ENCODE results near the gene MLKL.

The MLKL gene

GRCh38 chr16:74718140-74718539 lies 17.5 kb upstream of the MLKL start:
- H3K36me3 ChIP-seq = no peaks in the 10 kb centered on the region
- no peak for TF ChIP-seq CTCF (IDR thresholded peaks at IDR 0.05; ENCODE audit: low read depth, low read length)
- no peaks in the 10 kb centered on the region for H3K9me3 ChIP-seq (ENCODE audit: severe bottlenecking)
- no peak overlapping the region for H3K4me3 ChIP-seq (ENCODE audit: low read depth, low read length)
- H3K27me3 ChIP-seq (ENCODE audit: insufficient read depth, low read depth, severe bottlenecking) = no peaks in the 10 kb centered on the region
- DNase-seq = no peak
- no peak overlapping the region for H3K27ac ChIP-seq

- Histone ChIP-seq H3K36me3 (no peaks in the 10 kb centered on the region), H3K27ac (no peak overlapping the region), H3K27me3 (ENCODE audit: insufficient read depth, low read depth, severe bottlenecking) (no peaks in the 10 kb centered on the region), H3K9me3 (ENCODE audit: severe bottlenecking) (no peaks in the 10 kb centered on the region), H3K4me3 (ENCODE audit: low read depth, low read length) (no peak overlapping the region)
- TF ChIP-seq CTCF (IDR thresholded peaks at IDR 0.05; ENCODE audit: low read depth, low read length) = no peak
- no peak for DNase-seq
Observed at GRCh38 chr16:74717367-74717766, 16.7 kb upstream of the MLKL start.

GRCh38 chr16:74716355-74716754 lies 15.7 kb upstream of the MLKL start:
- H3K9me3 ChIP-seq (ENCODE audit: severe bottlenecking) = no peaks in the 10 kb centered on the region
- no peak for TF ChIP-seq CTCF (IDR thresholded peaks at IDR 0.05; ENCODE audit: low read depth, low read length)
- no peak overlapping the region for H3K27ac ChIP-seq
- no peaks in the 10 kb centered on the region for H3K36me3 ChIP-seq
- no peak overlapping the region for H3K4me3 ChIP-seq (ENCODE audit: low read depth, low read length)
- no peak for DNase-seq
- H3K27me3 ChIP-seq (ENCODE audit: insufficient read depth, low read depth, severe bottlenecking) = no peaks in the 10 kb centered on the region

- Histone ChIP-seq H3K27me3 (ENCODE audit: insufficient read depth, low read depth, severe bottlenecking) (no peaks in the 10 kb centered on the region), H3K4me3 (ENCODE audit: low read depth, low read length) (no peak overlapping the region)
- no peak for DNase-seq
Observed at GRCh38 chr16:74713876-74714275, 13.2 kb upstream of the MLKL start.

GRCh38 chr16:74713325-74713724 lies 12.7 kb upstream of the MLKL start:
- no peaks in the 10 kb centered on the region for H3K9me3 ChIP-seq (ENCODE audit: severe bottlenecking)
- DNase-seq = no peak
- no peak overlapping the region for H3K27ac ChIP-seq
- no peaks in the 10 kb centered on the region for H3K36me3 ChIP-seq
- H3K4me3 ChIP-seq (ENCODE audit: low read depth, low read length) = no peak overlapping the region
- no peaks in the 10 kb centered on the region for H3K27me3 ChIP-seq (ENCODE audit: insufficient read depth, low read depth, severe bottlenecking)
- TF ChIP-seq CTCF (IDR thresholded peaks at IDR 0.05; ENCODE audit: low read depth, low read length) = no peak

More at GRCh38 chr16:74713876-74714275, 13.2 kb upstream of the MLKL start:
- Histone ChIP-seq H3K9me3 (ENCODE audit: severe bottlenecking) (no peaks in the 10 kb centered on the region), H3K36me3 (no peaks in the 10 kb centered on the region), H3K27ac (no peak overlapping the region)
- TF ChIP-seq CTCF (IDR thresholded peaks at IDR 0.05; ENCODE audit: low read depth, low read length) = no peak

- no peaks in the 10 kb centered on the region for H3K9me3 ChIP-seq (ENCODE audit: severe bottlenecking)
- H3K27ac ChIP-seq = no peak overlapping the region
- no peak for TF ChIP-seq CTCF (IDR thresholded peaks at IDR 0.05; ENCODE audit: low read depth, low read length)
- H3K4me3 ChIP-seq (ENCODE audit: low read depth, low read length) = no peak overlapping the region
- H3K27me3 ChIP-seq (ENCODE audit: insufficient read depth, low read depth, severe bottlenecking) = no peaks in the 10 kb centered on the region
- H3K36me3 ChIP-seq = no peaks in the 10 kb centered on the region
- no peak for DNase-seq
Observed at GRCh38 chr16:74711938-74712337, 11.3 kb upstream of the MLKL start.

Measured in WERI-Rb-1 (cell line).